ENCODE results near the gene GPATCH2. TPM values are rescaled to one million over a fixed set of nuclear protein-coding genes. Genes with fewer than 3 reads are reported as not detected.
"Not testable (repeated sequence)": the region's sequence is repeated elsewhere in the genome, so short reads cannot be mapped to it uniquely, and the experiment has no call there.

GPATCH2 gene
- total RNA-seq, 1 experiment from 2014 or later = 8.0 TPM

DNA sequence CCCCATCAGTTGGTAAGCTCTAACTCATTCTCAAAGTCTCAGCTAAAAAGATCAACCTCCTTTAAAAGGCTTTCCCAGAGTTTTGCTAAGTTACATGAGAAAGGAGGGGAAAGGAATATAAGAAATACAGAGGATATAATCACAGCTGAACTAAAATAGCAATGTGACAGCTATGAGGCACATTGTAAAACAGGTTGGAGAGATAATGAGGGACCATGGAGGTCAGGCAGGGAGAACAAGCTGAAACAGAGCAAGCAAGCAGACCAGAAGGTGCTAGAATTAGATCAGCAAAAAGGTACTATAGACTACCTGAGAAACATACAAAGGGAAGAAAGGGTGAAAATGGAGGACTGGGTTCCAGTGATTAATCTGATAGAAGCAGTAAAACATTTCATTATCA, 28.5 kb downstream of the GPATCH2 start:
- Histone ChIP-seq H3K36me3 (peaks cover 13% of the 10 kb centered on the region), H3K9me3 (no peaks in the 10 kb centered on the region), H3K27me3 (no peaks in the 10 kb centered on the region), H3K4me3 (no peak overlapping the region)
- no peak for DNase-seq

DNA sequence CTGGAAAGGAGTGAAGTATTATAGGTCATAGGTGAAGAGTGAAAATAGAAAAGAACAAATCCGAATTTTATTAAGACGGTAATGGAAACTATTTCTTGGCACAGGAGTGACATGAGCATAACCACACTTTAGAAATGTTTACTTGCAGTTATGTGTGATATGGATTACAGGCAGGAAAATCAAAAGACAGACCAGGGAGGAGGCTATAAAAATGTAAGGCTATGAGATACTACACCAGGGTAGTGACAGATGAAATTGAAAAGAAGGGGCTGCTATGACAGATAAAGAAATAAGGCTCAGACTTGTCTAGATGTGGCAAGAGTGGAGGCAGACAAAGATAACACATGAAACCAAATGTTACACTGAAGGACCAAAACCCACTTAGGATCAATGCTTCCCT, 31.7 kb downstream of the GPATCH2 start:
- Histone ChIP-seq H3K27me3 (no peaks in the 10 kb centered on the region), H3K36me3 (peaks cover 11% of the 10 kb centered on the region), H3K4me3 (no peak overlapping the region), H3K9me3 (no peaks in the 10 kb centered on the region)
- no peak for DNase-seq

GRCh38 chr1:217590598-217590997, 40.3 kb downstream of the GPATCH2 start:
- H3K27me3 ChIP-seq = no peaks in the 10 kb centered on the region
- H3K9me3 ChIP-seq = no peaks in the 10 kb centered on the region; the same call in 1 of the 2 replicates
- H3K36me3 ChIP-seq = peaks cover 10% of the 10 kb centered on the region
- no peak for DNase-seq
- H3K4me3 ChIP-seq = no peak overlapping the region

DNA sequence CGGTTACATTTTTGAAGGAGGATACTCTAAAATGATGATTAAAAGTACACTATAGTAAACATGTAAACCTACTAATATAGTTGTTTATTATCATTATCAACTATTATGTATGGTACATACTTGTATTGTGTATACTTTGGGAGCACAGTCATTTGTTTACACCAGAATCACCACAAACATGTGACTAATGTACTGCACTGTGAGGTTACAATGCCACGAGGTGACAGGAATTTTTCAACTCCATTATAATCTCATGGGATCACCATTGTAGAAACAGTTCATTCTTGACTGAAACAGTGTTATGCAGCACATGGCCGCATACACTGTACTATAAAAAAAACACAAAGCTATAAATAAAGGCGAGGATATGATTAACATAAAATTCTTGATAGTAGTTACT, 44.3 kb downstream of the GPATCH2 start:
- H3K36me3 ChIP-seq = peaks cover 11% of the 10 kb centered on the region
- H3K27me3 ChIP-seq = no peaks in the 10 kb centered on the region
- H3K4me3 ChIP-seq = no peak overlapping the region
- no peaks in the 10 kb centered on the region; the same call in 1 of the 2 replicates for H3K9me3 ChIP-seq
- no peak for DNase-seq

DNA sequence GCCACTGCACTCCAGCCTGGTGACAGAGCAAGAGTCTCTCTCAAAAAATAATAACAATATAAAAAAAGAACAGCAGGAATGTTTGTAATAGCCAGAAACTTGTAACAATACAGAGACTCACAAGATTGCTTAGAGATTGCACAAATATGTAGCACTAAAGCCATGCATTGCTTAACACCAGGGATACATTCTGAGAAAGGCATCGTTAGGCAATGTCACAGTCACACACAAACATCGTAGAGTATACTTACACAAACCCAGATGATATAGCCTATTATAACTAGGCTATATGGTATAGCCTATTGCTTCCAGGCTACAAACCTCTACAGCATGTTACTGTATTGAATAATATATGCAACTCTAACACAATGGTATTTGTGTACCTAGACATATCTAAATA, 45.3 kb downstream of the GPATCH2 start:
- H3K4me3 ChIP-seq = no peak overlapping the region
- no peaks in the 10 kb centered on the region for H3K27me3 ChIP-seq
- H3K36me3 ChIP-seq = peaks cover 8% of the 10 kb centered on the region; the same call in 1 of the 2 replicates
- DNase-seq = no peak
- H3K9me3 ChIP-seq = no peaks in the 10 kb centered on the region

GRCh38 chr1:217584286-217584811, 46.5 kb downstream of the GPATCH2 start:
- H3K36me3 ChIP-seq, H3K9me3 ChIP-seq, DNase-seq, H3K27me3 ChIP-seq, H3K4me3 ChIP-seq: not testable (repeated sequence)

DNA sequence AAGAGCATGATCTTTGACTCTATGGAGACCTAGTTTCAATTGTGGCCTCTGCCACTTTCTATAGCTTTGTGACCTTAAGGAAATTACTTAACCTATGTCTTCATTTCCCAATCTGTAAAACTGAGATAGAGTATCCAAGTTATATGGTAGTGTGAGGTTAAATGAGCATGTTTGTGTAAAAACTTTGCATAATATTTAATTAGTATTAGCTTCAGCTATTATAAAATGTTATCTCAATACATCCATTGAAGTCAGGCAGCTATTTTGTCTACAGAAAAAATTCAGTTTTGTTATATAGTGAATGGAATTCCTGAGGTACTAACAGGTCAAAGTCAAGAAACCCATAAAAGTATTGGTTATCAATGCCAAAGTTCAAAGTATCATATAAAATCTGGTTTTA, 53.6 kb downstream of the GPATCH2 start:
- no peaks in the 10 kb centered on the region for H3K9me3 ChIP-seq
- no peaks in the 10 kb centered on the region for H3K27me3 ChIP-seq
- H3K4me3 ChIP-seq = no peak overlapping the region
- peaks cover 10% of the 10 kb centered on the region for H3K36me3 ChIP-seq
- DNase-seq = no peak

- no peak overlapping the region for H3K4me3 ChIP-seq
- H3K9me3 ChIP-seq = no peaks in the 10 kb centered on the region
Measured at GRCh38 chr1:217574265-217574949, 56.5 kb downstream of the GPATCH2 start.

DNA sequence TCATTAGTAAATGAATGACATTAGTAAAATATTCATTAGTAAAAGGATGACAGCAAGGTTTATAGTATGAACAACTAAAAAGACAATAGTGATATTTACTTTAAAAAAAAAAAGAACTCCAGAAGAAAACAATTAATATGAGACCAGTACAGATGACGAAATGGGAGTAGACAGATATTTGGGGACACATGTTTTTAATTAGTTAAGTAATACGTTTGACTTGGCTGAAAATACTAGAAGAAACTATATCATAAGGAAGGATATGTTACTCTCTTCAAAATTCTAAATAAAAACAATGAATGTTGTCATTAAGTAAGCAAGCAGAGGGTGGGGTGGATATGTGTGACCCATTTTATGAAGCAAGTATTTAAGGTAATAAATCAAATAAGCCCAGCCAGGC, 61.9 kb downstream of the GPATCH2 start:
- H3K4me3 ChIP-seq = no peak overlapping the region
- no peaks in the 10 kb centered on the region for H3K27me3 ChIP-seq
- peaks cover 2% of the 10 kb centered on the region; the same call in 1 of the 2 replicates for H3K36me3 ChIP-seq
- no peaks in the 10 kb centered on the region for H3K9me3 ChIP-seq
- DNase-seq = no peak

More at GRCh38 chr1:217574265-217574949, 56.5 kb downstream of the GPATCH2 start:
- DNase-seq = no peak
- Histone ChIP-seq H3K27me3 (no peaks in the 10 kb centered on the region), H3K36me3 (peaks cover 6% of the 10 kb centered on the region)

DNA sequence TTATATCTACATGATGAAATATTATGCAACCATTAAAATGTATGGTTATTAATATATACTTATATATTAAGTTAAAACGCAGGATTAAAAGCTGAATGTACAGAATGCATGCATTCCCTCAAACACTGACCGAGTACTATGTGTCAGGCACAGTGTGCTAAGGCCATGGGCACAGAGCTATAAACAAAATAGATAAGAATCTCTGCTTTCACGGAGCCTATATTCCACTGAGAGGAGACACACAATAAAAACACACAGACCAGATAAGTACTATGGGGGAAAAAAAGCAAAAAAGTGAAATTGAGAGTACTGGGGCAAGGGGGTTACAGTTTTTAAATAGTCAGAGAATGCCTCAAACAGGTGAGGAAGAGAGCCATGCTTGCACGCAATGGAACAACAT, 62.7 kb downstream of the GPATCH2 start:
- Histone ChIP-seq H3K36me3 (peaks cover 2% of the 10 kb centered on the region; the same call in 1 of the 2 replicates), H3K4me3 (no peak overlapping the region), H3K9me3 (no peaks in the 10 kb centered on the region), H3K27me3 (no peaks in the 10 kb centered on the region)
- DNase-seq = no peak

DNA sequence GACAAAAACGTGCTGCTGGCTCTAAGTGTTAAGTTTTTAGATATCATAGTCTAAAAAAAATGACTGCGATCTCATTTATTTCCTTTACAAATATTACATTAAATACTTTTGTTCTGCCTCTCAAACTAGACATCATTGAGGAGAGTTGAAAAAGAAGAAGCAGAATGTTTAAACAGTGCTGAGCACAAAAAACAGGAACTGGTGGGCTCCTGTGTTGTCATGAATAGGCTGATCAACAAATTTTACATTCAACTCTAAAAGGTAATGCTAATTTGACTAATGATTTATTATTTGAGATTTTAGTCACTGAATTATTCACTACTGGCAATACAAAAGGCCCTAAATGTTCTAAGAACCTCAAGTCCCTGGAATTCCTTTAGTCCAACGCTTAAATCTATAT, 66.1 kb downstream of the GPATCH2 start:
- Histone ChIP-seq H3K36me3 (peaks cover 2% of the 10 kb centered on the region; the same call in 1 of the 2 replicates), H3K9me3 (no peaks in the 10 kb centered on the region), H3K4me3 (no peak overlapping the region), H3K27me3 (no peaks in the 10 kb centered on the region)
- DNase-seq = no peak

- Histone ChIP-seq H3K9me3 (no peaks in the 10 kb centered on the region), H3K36me3 (no peaks in the 10 kb centered on the region), H3K4me3 (no peak overlapping the region), H3K27me3 (no peaks in the 10 kb centered on the region)
- no peak for DNase-seq
Measured at GRCh38 chr1:217564207-217564606, 66.7 kb downstream of the GPATCH2 start.

- Histone ChIP-seq H3K36me3 (no peaks in the 10 kb centered on the region), H3K9me3 (no peaks in the 10 kb centered on the region), H3K4me3 (no peak overlapping the region), H3K27me3 (no peaks in the 10 kb centered on the region)
- DNase-seq = no peak
Measured at GRCh38 chr1:217563179-217563578, 67.7 kb downstream of the GPATCH2 start.

DNA sequence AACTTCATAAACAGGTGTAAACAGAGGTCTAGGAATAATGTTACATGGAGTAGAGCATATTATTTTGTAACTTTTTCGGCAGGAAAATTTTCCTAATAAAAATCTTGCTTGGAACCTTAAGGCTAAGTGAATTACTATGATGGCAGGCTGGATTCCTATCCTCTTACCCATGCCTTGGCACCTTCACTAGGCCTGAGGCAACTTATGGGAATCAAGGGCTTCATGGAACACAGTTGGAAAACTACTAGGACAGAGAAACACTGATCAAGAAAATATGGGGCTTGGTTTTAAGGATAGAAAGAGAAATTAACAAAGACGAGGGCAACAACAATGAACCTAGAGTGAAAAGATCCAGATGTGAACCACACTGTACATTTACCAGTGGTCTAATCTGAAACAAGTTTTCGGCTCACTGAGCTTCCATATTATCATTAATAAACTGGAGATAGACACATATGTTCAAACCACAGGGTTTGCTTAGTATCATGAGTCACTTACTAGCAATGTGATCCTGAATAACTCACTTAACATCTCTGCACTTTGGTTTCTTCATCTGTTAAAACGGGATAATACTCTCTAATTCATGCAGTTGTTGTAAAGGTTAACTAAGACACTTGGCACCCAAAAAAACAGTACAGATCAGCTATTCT, 68.5 kb downstream of the GPATCH2 start:
- H3K27me3 ChIP-seq = no peaks in the 10 kb centered on the region
- DNase-seq = peak; percentile 57
- no peak overlapping the region for H3K4me3 ChIP-seq
- H3K9me3 ChIP-seq = no peaks in the 10 kb centered on the region
- no peaks in the 10 kb centered on the region for H3K36me3 ChIP-seq

DNA sequence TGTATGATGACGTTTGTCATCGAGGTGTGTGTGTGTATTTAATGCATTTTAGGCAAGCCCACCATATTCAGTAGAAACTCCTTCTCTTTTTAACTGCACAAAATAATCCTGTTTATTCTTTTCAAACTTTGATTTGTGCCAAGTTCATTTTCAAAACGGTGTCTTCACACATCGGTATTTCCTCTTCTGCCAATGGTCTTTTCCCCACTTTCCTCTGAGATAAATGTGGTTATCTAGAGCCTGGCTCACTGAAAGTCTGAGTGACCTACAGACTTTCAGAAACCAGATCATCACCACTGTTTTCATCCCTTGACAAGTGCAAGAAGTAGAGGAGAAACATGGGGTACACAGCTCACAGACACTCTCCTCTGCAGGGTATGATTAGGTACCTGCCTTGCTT, 69.4 kb downstream of the GPATCH2 start:
- DNase-seq = no peak
- Histone ChIP-seq H3K27me3 (no peaks in the 10 kb centered on the region), H3K9me3 (no peaks in the 10 kb centered on the region), H3K4me3 (no peak overlapping the region), H3K36me3 (no peaks in the 10 kb centered on the region)

GRCh38 chr1:217554849-217555248, 76.0 kb downstream of the GPATCH2 start:
- Histone ChIP-seq H3K36me3 (no peaks in the 10 kb centered on the region), H3K27me3 (no peaks in the 10 kb centered on the region), H3K4me3 (no peak overlapping the region), H3K9me3 (no peaks in the 10 kb centered on the region)
- no peak for DNase-seq

- H3K27me3 ChIP-seq = no peaks in the 10 kb centered on the region
- no peak for DNase-seq
- H3K36me3 ChIP-seq = no peaks in the 10 kb centered on the region
- H3K4me3 ChIP-seq = no peak overlapping the region
- no peaks in the 10 kb centered on the region for H3K9me3 ChIP-seq
Measured at GRCh38 chr1:217553949-217554509, 76.9 kb downstream of the GPATCH2 start.
